Bronchial smooth muscle cell (primary cell): ENCODE data around the gene KAT14. TPM values are rescaled to one million over a fixed set of nuclear protein-coding genes. Genes with fewer than 3 reads are reported as not detected.

Source experiments
- total RNA-seq: library from RNA; depleted of rRNA; stranded (reverse); fragments of >200 nt; gene quantifications from 2 replicates; pipeline ENCODE4 v1.2.1, GENCODE V29; 2014

Gene KAT14
- 17.0 and 20.4 TPM in 2 replicates for total RNA-seq

GRCh38 chr20:18137412-18138265, at the start of gene KAT14, which contains the start of gene PET117:
Gene KAT14 (plus strand): TSS chr20:18137863. CDS start chr20:18142661, 4,798 bp downstream.
Gene PET117 (plus strand): TSS chr20:18137863. CDS start chr20:18137956, 93 bp downstream.

Other genes starting within 250 kb of the KAT14 start
- 75.5 and 88.9 TPM in 2 replicates for gene SNX5, start 169.1 kb upstream of the KAT14 start, total RNA-seq
- gene MGME1, start 168.8 kb upstream of the KAT14 start, total RNA-seq, result 5.0 and 9.9 TPM in 2 replicates
- 0.16 TPM in 1 of 2 replicates, not detected in the other for gene OVOL2, start 79.9 kb upstream of the KAT14 start, total RNA-seq
- 11.0 and 11.4 TPM in 2 replicates for gene PET117, start within 50 bp of the KAT14 start, total RNA-seq
- gene ZNF133, start 150.7 kb downstream of the KAT14 start, total RNA-seq, result 24.9 and 25.8 TPM in 2 replicates